ENCODE data around the gene PPA1. TPM values are rescaled to one million over a fixed set of nuclear protein-coding genes. Genes with fewer than 3 reads are reported as not detected.

Gene PPA1
- total RNA-seq, 1 experiment from 2014 or later = 234 TPM

DNA sequence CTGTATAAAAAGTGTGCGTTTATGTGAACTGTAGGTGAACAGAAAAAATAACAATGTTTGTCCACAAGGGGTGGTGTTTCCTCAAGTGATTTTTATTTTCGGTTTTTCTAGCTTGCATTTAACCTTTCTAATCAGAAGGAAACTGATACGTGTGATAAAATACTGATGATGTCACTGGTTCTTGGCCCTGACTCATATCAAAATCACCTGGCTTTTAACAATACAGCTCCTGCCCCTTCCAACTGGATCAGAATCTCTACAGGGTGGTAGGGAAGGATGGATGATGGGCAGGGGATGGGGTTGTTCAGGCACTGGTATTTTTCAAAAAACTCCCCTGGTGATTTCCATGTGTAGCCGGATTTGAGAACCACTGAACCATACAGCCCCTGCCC, 39.7 kb upstream of the PPA1 start:
- Histone ChIP-seq H3K9me2 (ENCODE audit: insufficient read depth) (no peaks in the 10 kb centered on the region), H3K9ac (ENCODE audit: low read length) (no peak overlapping the region), H2AFZ (ENCODE audit: low read depth, low read length, poor library complexity, severe bottlenecking) (peak overlapping the region; percentile 55), H3K36me3 (ENCODE audit: control insufficient read depth in 1 of 2, insufficient read depth in 2 of 2, low read length in 2 of 2) (no peaks in the 10 kb centered on the region), H3K4me2 (ENCODE audit: low read length) (peak overlapping the region; percentile 38), H3K27me3 (ENCODE audit: insufficient read depth, low read length) (no peaks in the 10 kb centered on the region), H4K20me1 (ENCODE audit: insufficient read depth) (no peaks in the 10 kb centered on the region), H3K4me3 (replicated peaks in 1 of 2; ENCODE audit: low read depth in 1 of 2, low read length in 2 of 2) (no peak overlapping the region), H3K79me2 (ENCODE audit: insufficient read depth, low read length) (no peaks in the 10 kb centered on the region), H3K27ac (ENCODE audit: low read depth, low read length) (no peak overlapping the region), H3K4me1 (ENCODE audit: control insufficient read depth in 1 of 2, insufficient read depth in 2 of 2, low read length in 2 of 2) (peaks cover 0 to 16% of the 10 kb centered on the region in 2 experiments; a peak in 3 of 4 replicates), H3K9me3 (ENCODE audit: control insufficient read depth in 1 of 2, insufficient read depth in 1 of 2, low read depth in 1 of 2, low read length in 2 of 2) (no peaks in the 10 kb centered on the region)
- intact Hi-C loops (cut with micrococcal nuclease) = loop anchor here (5.0 kb wide), 1 partner anchor 59 kb away; no protein-coding TSS in a partner anchor
- TF ChIP-seq, protein P1, sequence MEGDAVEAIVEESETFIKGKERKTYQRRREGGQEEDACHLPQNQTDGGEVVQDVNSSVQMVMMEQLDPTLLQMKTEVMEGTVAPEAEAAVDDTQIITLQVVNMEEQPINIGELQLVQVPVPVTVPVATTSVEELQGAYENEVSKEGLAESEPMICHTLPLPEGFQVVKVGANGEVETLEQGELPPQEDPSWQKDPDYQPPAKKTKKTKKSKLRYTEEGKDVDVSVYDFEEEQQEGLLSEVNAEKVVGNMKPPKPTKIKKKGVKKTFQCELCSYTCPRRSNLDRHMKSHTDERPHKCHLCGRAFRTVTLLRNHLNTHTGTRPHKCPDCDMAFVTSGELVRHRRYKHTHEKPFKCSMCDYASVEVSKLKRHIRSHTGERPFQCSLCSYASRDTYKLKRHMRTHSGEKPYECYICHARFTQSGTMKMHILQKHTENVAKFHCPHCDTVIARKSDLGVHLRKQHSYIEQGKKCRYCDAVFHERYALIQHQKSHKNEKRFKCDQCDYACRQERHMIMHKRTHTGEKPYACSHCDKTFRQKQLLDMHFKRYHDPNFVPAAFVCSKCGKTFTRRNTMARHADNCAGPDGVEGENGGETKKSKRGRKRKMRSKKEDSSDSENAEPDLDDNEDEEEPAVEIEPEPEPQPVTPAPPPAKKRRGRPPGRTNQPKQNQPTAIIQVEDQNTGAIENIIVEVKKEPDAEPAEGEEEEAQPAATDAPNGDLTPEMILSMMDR (IDR thresholded peaks at IDR 0.05 in 2 of 3, conservative IDR thresholded peaks at IDR 0.05 in 1 of 3; ENCODE audit: borderline replicate concordance in 1 of 3, insufficient read depth in 1 of 3, low read depth in 2 of 3, low read length in 2 of 3) = peak; percentile 34 to 73 (median 38); a peak in 5 of 6 replicates
- peak; percentile 59 for TF ChIP-seq RAD21 (IDR thresholded peaks at IDR 0.05; ENCODE audit: low read depth)
- TF ChIP-seq JUND (IDR thresholded peaks at IDR 0.05) = no peak
- TF ChIP-seq SIN3A (IDR thresholded peaks at IDR 0.05; ENCODE audit: low read depth) = no peak
- peak; percentile 79 for ATAC-seq
- ChIA-PET CTCF (interaction anchor here (0.6 to 2.4 kb wide), 10 partner anchors 9 to 108 kb away, joined by 3 to 13 read pairs (median 6); partner anchors contain the start of gene PPA1), POLR2A (no interaction called here), RAD21 (ENCODE audit: low non-redundant PET in 1 of 2, low total read pairs in 2 of 2, uncharacterized antibody in 2 of 2, unreplicated experiment in 2 of 2) (interaction anchor here (0.6 to 0.9 kb wide), 4 partner anchors 17 to 91 kb away, joined by 3 to 4 read pairs (median 3); no protein-coding TSS in a partner anchor)
- no peak for DNase-seq (ENCODE audit: low read depth, low spot score)
- no TSS peak for BruUV-seq (replicated peaks)

Measured in HCT116 (cell line).